Stomach (tissue), 4 donors: ENCODE data around the gene RAB30.

Experiments used
- POLR2A ChIP-seq, 4 donors: fragments of 450-650 bp; IDR thresholded peaks; one replicate each; pipeline ENCODE4 v1.6.1; 2016; ENCODE audit warnings: antibody characterized with exemption in 4 of 4, control low read depth in 2 of 4, mild to moderate bottlenecking in 1 of 4, moderate library complexity in 1 of 4
- TF ChIP-seq, protein P1 (sequence below), 7 experiments: fragments of 450-650 bp in 4 of 7; fragments of 200-600 bp in 3 of 7; sonication (generic) in 3 of 7; IDR thresholded peaks; one replicate each; pipeline ENCODE4 v1.5.1; 2016 to 2019; ENCODE audit warnings: antibody characterized with exemption in 7 of 7, control low read depth in 2 of 7, mild to moderate bottlenecking in 1 of 7

DNA sequence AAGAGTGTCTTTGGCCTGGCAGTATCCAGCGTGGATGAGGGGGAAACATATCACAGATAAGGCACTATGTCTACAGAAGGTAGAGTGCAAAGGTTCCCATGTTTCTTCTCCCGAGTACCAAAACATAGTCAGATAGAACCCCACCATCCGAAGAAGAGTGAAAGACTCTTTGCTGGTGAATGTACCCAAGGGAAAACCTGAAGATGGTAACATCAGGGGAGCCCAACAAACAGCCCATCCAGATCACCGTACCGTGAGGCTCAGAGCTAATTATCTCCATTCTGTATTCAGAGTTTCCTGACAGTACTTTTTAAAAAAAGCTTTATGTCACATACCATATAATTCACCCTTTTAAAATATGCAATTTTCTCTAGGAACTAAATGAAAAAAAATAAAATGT is 44.4 kb downstream of the RAB30 start:
- TF ChIP-seq, protein P1, sequence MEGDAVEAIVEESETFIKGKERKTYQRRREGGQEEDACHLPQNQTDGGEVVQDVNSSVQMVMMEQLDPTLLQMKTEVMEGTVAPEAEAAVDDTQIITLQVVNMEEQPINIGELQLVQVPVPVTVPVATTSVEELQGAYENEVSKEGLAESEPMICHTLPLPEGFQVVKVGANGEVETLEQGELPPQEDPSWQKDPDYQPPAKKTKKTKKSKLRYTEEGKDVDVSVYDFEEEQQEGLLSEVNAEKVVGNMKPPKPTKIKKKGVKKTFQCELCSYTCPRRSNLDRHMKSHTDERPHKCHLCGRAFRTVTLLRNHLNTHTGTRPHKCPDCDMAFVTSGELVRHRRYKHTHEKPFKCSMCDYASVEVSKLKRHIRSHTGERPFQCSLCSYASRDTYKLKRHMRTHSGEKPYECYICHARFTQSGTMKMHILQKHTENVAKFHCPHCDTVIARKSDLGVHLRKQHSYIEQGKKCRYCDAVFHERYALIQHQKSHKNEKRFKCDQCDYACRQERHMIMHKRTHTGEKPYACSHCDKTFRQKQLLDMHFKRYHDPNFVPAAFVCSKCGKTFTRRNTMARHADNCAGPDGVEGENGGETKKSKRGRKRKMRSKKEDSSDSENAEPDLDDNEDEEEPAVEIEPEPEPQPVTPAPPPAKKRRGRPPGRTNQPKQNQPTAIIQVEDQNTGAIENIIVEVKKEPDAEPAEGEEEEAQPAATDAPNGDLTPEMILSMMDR (IDR thresholded peaks at IDR 0.05) = no peak
- TF ChIP-seq POLR2A (IDR thresholded peaks at IDR 0.05) = no peak
